Measurements from ENCODE around the gene EDAR. TPM values are rescaled to one million over a fixed set of nuclear protein-coding genes. Genes with fewer than 3 reads are reported as not detected.

The EDAR gene
- total RNA-seq, 1 experiment from 2014 or later = not detected

DNA sequence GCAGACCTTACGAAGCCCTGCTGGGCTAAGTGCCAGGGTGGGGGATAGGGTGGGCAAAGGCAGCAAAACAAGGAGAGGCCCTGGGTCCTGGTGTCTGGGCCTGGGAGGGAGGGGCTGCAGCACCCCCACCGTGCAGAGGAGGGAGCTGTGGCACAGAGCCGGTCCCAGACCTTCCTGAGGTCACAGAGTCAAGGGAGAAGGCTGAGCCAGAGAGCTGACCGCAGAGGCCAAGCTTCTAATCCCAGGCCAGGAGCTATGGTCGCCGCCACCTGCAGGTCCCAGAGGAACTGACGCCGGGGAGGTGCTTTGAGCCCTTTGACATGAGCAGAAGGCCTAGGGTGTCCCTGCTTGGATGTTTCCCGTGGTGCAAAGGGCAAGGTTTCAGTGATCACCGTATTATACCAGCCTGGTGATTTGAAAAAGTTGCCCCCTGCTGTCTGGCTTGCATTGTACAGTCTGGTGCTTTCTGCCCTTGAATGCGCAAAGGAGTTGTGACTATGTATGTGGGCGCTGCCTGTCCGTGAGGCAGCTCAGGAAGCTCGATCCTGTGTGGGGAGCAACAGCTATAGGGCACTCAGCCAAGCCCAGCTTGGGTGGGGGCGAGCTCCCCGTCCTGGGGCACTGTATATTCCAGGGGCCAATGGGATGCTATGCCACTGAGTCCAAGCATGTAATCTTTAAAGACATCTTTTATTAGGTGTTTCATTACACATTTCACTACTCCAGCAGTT, 44.3 kb downstream of the EDAR start:
- Histone ChIP-seq H3K4me1 (ENCODE audit: low read length) (no peaks in the 10 kb centered on the region), H3K27me3 (ENCODE audit: low read length) (no peaks in the 10 kb centered on the region), H3K9ac (ENCODE audit: low read length) (no peak overlapping the region), H2AFZ (ENCODE audit: low read length) (no peak overlapping the region), H4K20me1 (ENCODE audit: insufficient read depth, low read depth, low read length) (no peaks in the 10 kb centered on the region), H3K36me3 (ENCODE audit: insufficient read depth, low read length) (no peaks in the 10 kb centered on the region), H3K79me2 (ENCODE audit: low read length) (no peaks in the 10 kb centered on the region), H3K4me3 (ENCODE audit: low read length) (no peak overlapping the region), H3K27ac (ENCODE audit: low read length) (no peak overlapping the region), H3K9me3 (ENCODE audit: low read length) (peaks cover 11% of the 10 kb centered on the region; the same call in 1 of the 2 replicates), H3K4me2 (ENCODE audit: low read depth, low read length, poor library complexity, severe bottlenecking) (no peak overlapping the region), H3K9me2 (replicated peaks; ENCODE audit: insufficient read depth, low read length) (no peaks in the 10 kb centered on the region)
- DNase-seq = no peak

GRCh38 chr2:108943751-108944150, 45.3 kb downstream of the EDAR start:
- Histone ChIP-seq H3K36me3 (ENCODE audit: insufficient read depth, low read length) (no peaks in the 10 kb centered on the region), H3K9me3 (ENCODE audit: low read length) (peaks cover 11% of the 10 kb centered on the region; the same call in 1 of the 2 replicates), H3K9me2 (replicated peaks; ENCODE audit: insufficient read depth, low read length) (no peaks in the 10 kb centered on the region), H3K4me3 (ENCODE audit: low read length) (no peak overlapping the region), H3K79me2 (ENCODE audit: low read length) (no peaks in the 10 kb centered on the region), H4K20me1 (ENCODE audit: insufficient read depth, low read depth, low read length) (no peaks in the 10 kb centered on the region), H3K9ac (ENCODE audit: low read length) (no peak overlapping the region), H2AFZ (ENCODE audit: low read length) (no peak overlapping the region), H3K27me3 (ENCODE audit: low read length) (no peaks in the 10 kb centered on the region), H3K4me2 (ENCODE audit: low read depth, low read length, poor library complexity, severe bottlenecking) (no peak overlapping the region), H3K27ac (ENCODE audit: low read length) (no peak overlapping the region), H3K4me1 (ENCODE audit: low read length) (no peaks in the 10 kb centered on the region)
- DNase-seq = no peak

GRCh38 chr2:108942888-108943287, 46.1 kb downstream of the EDAR start:
- Histone ChIP-seq H3K27me3 (ENCODE audit: low read length) (no peaks in the 10 kb centered on the region), H3K9me2 (replicated peaks; ENCODE audit: insufficient read depth, low read length) (no peaks in the 10 kb centered on the region), H3K9ac (ENCODE audit: low read length) (no peak overlapping the region), H3K79me2 (ENCODE audit: low read length) (no peaks in the 10 kb centered on the region), H3K27ac (ENCODE audit: low read length) (no peak overlapping the region), H4K20me1 (ENCODE audit: insufficient read depth, low read depth, low read length) (no peaks in the 10 kb centered on the region), H3K9me3 (ENCODE audit: low read length) (peaks cover 9% of the 10 kb centered on the region; the same call in 1 of the 2 replicates), H3K4me3 (ENCODE audit: low read length) (no peak overlapping the region), H3K4me1 (ENCODE audit: low read length) (no peaks in the 10 kb centered on the region), H3K4me2 (ENCODE audit: low read depth, low read length, poor library complexity, severe bottlenecking) (no peak overlapping the region), H2AFZ (ENCODE audit: low read length) (no peak overlapping the region), H3K36me3 (ENCODE audit: insufficient read depth, low read length) (no peaks in the 10 kb centered on the region)
- DNase-seq = no peak

DNA sequence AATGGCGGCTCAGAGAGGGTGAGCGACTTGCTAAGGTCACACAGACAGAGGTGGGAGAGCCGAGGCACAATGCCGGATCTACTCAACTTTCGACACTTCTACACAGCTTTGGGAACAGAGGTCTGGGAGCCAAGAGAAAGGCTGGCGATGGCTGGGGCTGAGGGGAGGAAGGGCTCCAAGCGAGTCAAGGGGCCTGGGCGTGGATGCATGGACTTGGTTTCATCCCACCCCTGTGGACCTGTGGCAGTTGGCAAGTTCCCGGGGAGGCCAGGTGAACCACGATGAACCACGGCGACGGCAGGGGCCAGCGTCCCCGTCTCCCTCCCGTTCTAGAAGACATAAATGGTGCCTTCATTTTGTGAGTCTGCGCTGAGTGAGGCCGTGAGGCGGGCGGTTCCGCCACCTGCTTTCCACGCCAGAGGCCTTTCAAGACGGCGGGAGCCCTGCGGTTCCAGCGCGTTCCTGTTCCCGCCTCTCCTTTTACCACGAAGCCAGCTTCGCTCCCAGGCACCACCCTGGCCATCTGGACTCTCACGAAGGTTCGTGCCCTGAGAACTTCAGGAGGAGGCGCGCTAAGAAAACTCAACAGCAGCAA, 46.7 kb downstream of the EDAR start:
- no peak overlapping the region for H3K4me3 ChIP-seq (ENCODE audit: low read length)
- no peak for DNase-seq
- H3K36me3 ChIP-seq (ENCODE audit: insufficient read depth, low read length) = no peaks in the 10 kb centered on the region
- H4K20me1 ChIP-seq (ENCODE audit: insufficient read depth, low read depth, low read length) = no peaks in the 10 kb centered on the region
- H3K9me2 ChIP-seq (replicated peaks; ENCODE audit: insufficient read depth, low read length) = no peaks in the 10 kb centered on the region
- H3K4me2 ChIP-seq (ENCODE audit: low read depth, low read length, poor library complexity, severe bottlenecking) = no peak overlapping the region
- no peak overlapping the region for H2AFZ ChIP-seq (ENCODE audit: low read length)
- H3K27me3 ChIP-seq (ENCODE audit: low read length) = no peaks in the 10 kb centered on the region
- no peaks in the 10 kb centered on the region for H3K4me1 ChIP-seq (ENCODE audit: low read length)
- H3K9ac ChIP-seq (ENCODE audit: low read length) = no peak overlapping the region
- peaks cover 4% of the 10 kb centered on the region; the same call in 1 of the 2 replicates for H3K9me3 ChIP-seq (ENCODE audit: low read length)
- H3K79me2 ChIP-seq (ENCODE audit: low read length) = no peaks in the 10 kb centered on the region
- H3K27ac ChIP-seq (ENCODE audit: low read length) = no peak overlapping the region

DNA sequence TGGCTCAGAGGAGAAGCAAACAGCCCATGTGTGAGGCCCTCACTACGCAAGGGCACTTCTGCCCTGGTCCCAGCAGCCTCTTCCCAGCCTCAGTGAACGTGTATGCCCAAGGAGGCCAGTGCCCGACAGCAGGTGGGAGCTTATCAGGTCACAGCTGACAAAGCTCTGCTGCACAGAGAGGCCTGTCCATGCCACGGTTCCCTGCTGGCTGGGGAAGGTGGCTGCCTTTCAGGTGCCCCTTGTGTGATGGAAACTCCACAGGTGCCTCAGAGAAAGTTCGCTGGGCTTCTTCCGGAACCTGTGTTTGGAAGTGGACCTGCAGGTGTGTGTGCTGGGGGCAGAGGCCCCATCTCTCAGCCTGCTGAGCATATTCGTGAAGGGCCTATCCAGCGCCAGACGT, 47.3 kb downstream of the EDAR start:
- Histone ChIP-seq H3K36me3 (ENCODE audit: insufficient read depth, low read length) (no peaks in the 10 kb centered on the region), H3K27ac (ENCODE audit: low read length) (no peak overlapping the region)

GRCh38 chr2:108941161-108941665, 47.8 kb downstream of the EDAR start:
- no peaks in the 10 kb centered on the region for H3K4me1 ChIP-seq (ENCODE audit: low read length)
- H3K36me3 ChIP-seq (ENCODE audit: insufficient read depth, low read length) = no peaks in the 10 kb centered on the region
- H3K79me2 ChIP-seq (ENCODE audit: low read length) = no peaks in the 10 kb centered on the region
- H3K27ac ChIP-seq (ENCODE audit: low read length) = no peak overlapping the region
- H3K9me2 ChIP-seq (replicated peaks; ENCODE audit: insufficient read depth, low read length) = no peaks in the 10 kb centered on the region
- no peak overlapping the region for H3K4me3 ChIP-seq (ENCODE audit: low read length)
- no peak overlapping the region for H3K4me2 ChIP-seq (ENCODE audit: low read depth, low read length, poor library complexity, severe bottlenecking)
- no peak overlapping the region for H2AFZ ChIP-seq (ENCODE audit: low read length)
- no peak for DNase-seq
- H3K27me3 ChIP-seq (ENCODE audit: low read length) = no peaks in the 10 kb centered on the region
- H3K9me3 ChIP-seq (ENCODE audit: low read length) = no peaks in the 10 kb centered on the region
- H3K9ac ChIP-seq (ENCODE audit: low read length) = no peak overlapping the region
- H4K20me1 ChIP-seq (ENCODE audit: insufficient read depth, low read depth, low read length) = no peaks in the 10 kb centered on the region

More for the DNA sequence above, 47.3 kb downstream of the EDAR start:
- Histone ChIP-seq H3K27me3 (ENCODE audit: low read length) (no peaks in the 10 kb centered on the region), H2AFZ (ENCODE audit: low read length) (no peak overlapping the region), H3K4me2 (ENCODE audit: low read depth, low read length, poor library complexity, severe bottlenecking) (no peak overlapping the region), H3K9me3 (ENCODE audit: low read length) (no peaks in the 10 kb centered on the region), H3K79me2 (ENCODE audit: low read length) (no peaks in the 10 kb centered on the region), H3K4me1 (ENCODE audit: low read length) (no peaks in the 10 kb centered on the region), H3K9ac (ENCODE audit: low read length) (no peak overlapping the region), H3K4me3 (ENCODE audit: low read length) (no peak overlapping the region), H3K9me2 (replicated peaks; ENCODE audit: insufficient read depth, low read length) (no peaks in the 10 kb centered on the region), H4K20me1 (ENCODE audit: insufficient read depth, low read depth, low read length) (no peaks in the 10 kb centered on the region)
- no peak for DNase-seq

- H4K20me1 ChIP-seq (ENCODE audit: insufficient read depth, low read depth, low read length) = no peaks in the 10 kb centered on the region
- H3K4me3 ChIP-seq (ENCODE audit: low read length) = no peak overlapping the region
- H3K9me3 ChIP-seq (ENCODE audit: low read length) = no peaks in the 10 kb centered on the region
- no peaks in the 10 kb centered on the region for H3K36me3 ChIP-seq (ENCODE audit: insufficient read depth, low read length)
- DNase-seq = no peak
- H3K4me1 ChIP-seq (ENCODE audit: low read length) = no peaks in the 10 kb centered on the region
- H3K79me2 ChIP-seq (ENCODE audit: low read length) = no peaks in the 10 kb centered on the region
- H3K4me2 ChIP-seq (ENCODE audit: low read depth, low read length, poor library complexity, severe bottlenecking) = no peak overlapping the region
- no peak overlapping the region for H3K9ac ChIP-seq (ENCODE audit: low read length)
- H3K27me3 ChIP-seq (ENCODE audit: low read length) = no peaks in the 10 kb centered on the region
- H2AFZ ChIP-seq (ENCODE audit: low read length) = no peak overlapping the region
- no peak overlapping the region for H3K27ac ChIP-seq (ENCODE audit: low read length)
- no peaks in the 10 kb centered on the region for H3K9me2 ChIP-seq (replicated peaks; ENCODE audit: insufficient read depth, low read length)
Observed at GRCh38 chr2:108940156-108940555, 48.9 kb downstream of the EDAR start.

DNA sequence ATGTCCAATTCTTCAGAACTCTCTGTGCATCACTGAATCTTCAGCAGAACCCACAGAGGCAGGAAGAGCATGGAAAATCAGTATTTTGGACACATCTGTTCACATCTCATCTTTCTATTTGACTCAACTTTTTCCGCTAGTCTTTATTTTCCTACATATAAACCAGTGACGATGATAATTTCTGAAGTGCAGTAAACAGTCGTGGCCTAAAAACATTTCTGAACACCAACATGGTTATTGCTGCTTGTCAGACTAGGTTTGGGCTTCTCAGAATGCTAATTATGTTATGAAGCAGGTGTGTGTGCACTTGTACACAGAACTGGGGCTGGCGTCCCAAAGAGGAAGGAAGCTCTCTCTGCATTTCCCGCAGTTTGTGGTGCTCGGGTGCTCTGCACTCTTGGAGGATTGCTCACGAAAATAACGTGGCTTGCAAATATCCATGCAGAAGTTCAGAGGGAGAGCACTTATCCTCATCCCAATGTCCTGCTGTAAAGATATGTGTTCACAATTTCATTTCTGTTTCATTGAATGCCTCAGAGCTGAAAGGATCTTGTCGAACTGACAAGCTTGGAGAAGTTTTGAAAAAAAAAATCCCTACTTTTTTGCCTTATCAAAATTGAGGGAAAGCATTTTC, 50.8 kb downstream of the EDAR start:
- no peaks in the 10 kb centered on the region for H3K9me2 ChIP-seq (replicated peaks; ENCODE audit: insufficient read depth, low read length)
- H3K4me2 ChIP-seq (ENCODE audit: low read depth, low read length, poor library complexity, severe bottlenecking) = no peak overlapping the region
- H4K20me1 ChIP-seq (ENCODE audit: insufficient read depth, low read depth, low read length) = no peaks in the 10 kb centered on the region
- H3K27me3 ChIP-seq (ENCODE audit: low read length) = no peaks in the 10 kb centered on the region
- H2AFZ ChIP-seq (ENCODE audit: low read length) = no peak overlapping the region
- H3K36me3 ChIP-seq (ENCODE audit: insufficient read depth, low read length) = no peaks in the 10 kb centered on the region
- no peak overlapping the region for H3K9ac ChIP-seq (ENCODE audit: low read length)
- H3K27ac ChIP-seq (ENCODE audit: low read length) = no peak overlapping the region
- no peak for DNase-seq
- H3K9me3 ChIP-seq (ENCODE audit: low read length) = no peaks in the 10 kb centered on the region
- no peak overlapping the region for H3K4me3 ChIP-seq (ENCODE audit: low read length)
- H3K79me2 ChIP-seq (ENCODE audit: low read length) = no peaks in the 10 kb centered on the region
- no peaks in the 10 kb centered on the region for H3K4me1 ChIP-seq (ENCODE audit: low read length)

All from Karpas-422 (cell line).